Measurements from ENCODE around the gene ADGB.

Gene ADGB

DNA sequence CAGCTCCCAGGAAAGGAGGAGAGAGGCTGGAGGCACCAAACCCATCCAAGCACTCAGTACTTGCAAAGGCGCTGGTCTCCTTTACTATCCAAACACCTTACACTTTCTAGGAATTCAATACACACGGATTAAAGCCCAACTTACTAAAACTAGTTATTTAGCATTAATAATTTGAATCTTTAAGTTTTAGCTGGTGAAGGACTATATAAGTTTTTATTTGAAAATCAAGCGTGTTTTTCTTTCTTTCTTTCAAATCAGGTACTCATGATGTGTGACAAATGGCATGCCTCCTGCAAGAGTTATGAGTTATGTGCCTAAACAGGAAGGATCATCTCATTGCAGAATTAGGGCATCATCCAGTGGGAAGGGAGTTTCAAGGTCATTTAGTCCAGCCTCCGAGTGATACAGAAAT is 263.7 kb downstream of the ADGB start:
- no peak for DNase-seq (ENCODE audit: low read depth in 3 of 3)

DNA sequence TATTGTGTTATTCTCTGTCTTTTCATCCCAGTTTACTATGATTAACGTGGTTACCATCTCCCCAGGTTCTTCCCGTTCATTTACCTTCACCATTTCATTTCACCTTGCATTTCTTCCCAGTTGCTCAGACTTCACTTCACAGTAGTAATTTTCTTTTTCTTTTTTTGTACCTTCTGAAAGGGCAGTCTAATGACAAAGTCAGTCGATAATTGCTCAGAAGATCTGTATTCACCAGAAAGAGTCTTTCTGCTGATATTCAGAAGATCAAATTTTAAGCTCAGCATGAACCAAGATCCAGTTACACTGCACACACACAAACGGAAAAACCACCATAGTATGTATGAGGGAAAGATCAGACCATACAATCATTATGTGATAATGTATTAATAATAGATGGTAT is 265.5 kb downstream of the ADGB start:
- DNase-seq (ENCODE audit: low read depth in 3 of 3), result no peak

DNA sequence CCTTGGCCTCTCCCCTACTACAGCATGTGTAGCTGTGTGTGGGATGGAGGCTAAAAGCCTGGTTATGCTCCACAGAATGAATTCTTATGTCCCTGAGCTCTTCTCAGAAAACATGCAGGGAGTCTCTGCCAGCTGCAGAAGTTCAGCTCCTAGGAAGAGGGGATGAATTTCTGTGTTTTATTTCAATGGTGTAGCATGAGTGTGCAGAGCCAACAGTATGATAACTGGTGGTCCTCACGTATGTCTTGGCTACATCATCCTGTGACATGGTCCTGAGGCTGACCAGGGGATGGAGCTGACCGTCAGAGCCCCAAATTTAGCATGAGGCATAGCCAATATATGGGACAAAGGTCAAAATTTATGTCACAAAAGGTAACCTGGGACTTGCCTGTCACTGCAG is 266.1 kb downstream of the ADGB start:
- DNase-seq (ENCODE audit: low read depth in 3 of 3), result no peak

All from stimulated activated CD4-positive, alpha-beta T cell treated with anti-CD3 and anti-CD28 coated beads, TNF-alpha, amount 100 ng/mL, for 4 hours (primary cell).